ENCODE data around the gene AHRR. TPM values are rescaled to one million over a fixed set of nuclear protein-coding genes. Genes with fewer than 3 reads are reported as not detected.

The AHRR gene
- total RNA-seq, 1 experiment from 2014 or later = 2.2 TPM

GRCh38 chr5:423233-423565 is 101.7 kb downstream of the AHRR start:
- no CpG with 5 or more reads among the region's 9 CpGs for WGBS (ENCODE audit: extremely low coverage, insufficient read length, low lambda C conversion rate)
- Histone ChIP-seq H4K20me1 (ENCODE audit: control insufficient read depth, insufficient read depth, insufficient read length) (no peaks in the 10 kb centered on the region), H2BK120ac (ENCODE audit: low read depth, low read length, poor library complexity, severe bottlenecking) (no peak overlapping the region), H3K14ac (ENCODE audit: insufficient read depth, low read length) (no peak overlapping the region), H3K79me1 (ENCODE audit: insufficient read depth, low read depth, low read length, poor library complexity, severe bottlenecking) (no peaks in the 10 kb centered on the region), H3K23me2 (ENCODE audit: insufficient read length, low read depth, low read length, poor library complexity, severe bottlenecking) (no peaks in the 10 kb centered on the region), H3K9ac (ENCODE audit: extremely low read depth, insufficient read length, low read length) (no peak overlapping the region), H4K8ac (replicated peaks; ENCODE audit: insufficient read length, low read depth, low read length) (no peak overlapping the region), H3K18ac (ENCODE audit: insufficient read length, low read depth, low read length) (no peak overlapping the region), H3K9me3 (ENCODE audit: control insufficient read depth, low read depth, low read length) (no peaks in the 10 kb centered on the region), H3K27ac (ENCODE audit: insufficient read length, low read depth, low read length) (no peak overlapping the region), H4K91ac (ENCODE audit: insufficient read length, low read depth, low read length) (no peak overlapping the region), H2BK12ac (ENCODE audit: insufficient read length, low read depth, low read length) (no peak overlapping the region), H2BK20ac (ENCODE audit: low read depth, low read length, poor library complexity, severe bottlenecking) (no peak overlapping the region), H3K4ac (ENCODE audit: low read depth, low read length) (no peak overlapping the region), H3T11ph (ENCODE audit: low read length) (no peak overlapping the region), H2AK5ac (ENCODE audit: insufficient read length, low read length) (no peak overlapping the region), H3K4me2 (ENCODE audit: insufficient read depth, insufficient read length, low read length) (no peak overlapping the region), H3K27me3 (ENCODE audit: insufficient read depth, low read length) (no peaks in the 10 kb centered on the region), H3K56ac (ENCODE audit: insufficient read length, low read depth, low read length) (no peak overlapping the region), H3K79me2 (ENCODE audit: insufficient read depth, low read length) (no peaks in the 10 kb centered on the region), H3K23ac (ENCODE audit: insufficient read length, low read depth, low read length) (no peak overlapping the region), H2BK15ac (ENCODE audit: low read depth, low read length) (no peak overlapping the region), H4K5ac (ENCODE audit: insufficient read length, low read depth, low read length) (no peak overlapping the region), H3K4me1 (ENCODE audit: insufficient read depth, low read length) (no peaks in the 10 kb centered on the region), H2BK5ac (ENCODE audit: insufficient read length, low read length) (no peak overlapping the region), H2AFZ (ENCODE audit: low read length) (no peak overlapping the region)
- Mint-ChIP-seq H3K27me3 (ENCODE audit: low read depth) (peaks cover 5% of the 10 kb centered on the region), H3K27ac (no peak overlapping the region), H3K9me3 (peaks cover 6 to 8% of the 10 kb centered on the region in 2 experiments; a peak in 2 of 5 replicates), H3K4me1 (peaks cover 7 to 8% of the 10 kb centered on the region in 2 experiments), H3K4me3 (no peak overlapping the region), H3K36me3 (ENCODE audit: insufficient read depth in 1 of 3, low read depth in 3 of 3) (peaks cover 0 to 4% (median 0%) of the 10 kb centered on the region in 3 experiments; a peak in 1 of 7 replicates)
- no peak for TF ChIP-seq CTCF (conservative IDR thresholded peaks at IDR 0.05)
- no peak for DNase-seq
